ENCODE results near the gene DCAF10. TPM values are rescaled to one million over a fixed set of nuclear protein-coding genes. Genes with fewer than 3 reads are reported as not detected.

Gene DCAF10
- total and polyA plus RNA-seq, 10 of the 15 experiments (the other 5 are each of a cell fraction or from before 2014, with no cell fraction given): 3.9 to 21.7 (median 9.8) TPM

GRCh38 chr9:37906312-37907239 lies 106.0 kb downstream of the DCAF10 start:
- POLR2A ChIA-PET: no interaction called here
- in situ Hi-C loops (cut with MboI): loop anchor here (5.0 to 25.0 kb wide), 3 partner anchors 419 to 781 kb away; partner anchors contain the start of gene POLR1E
- Histone ChIP-seq H3K4me2 (ENCODE audit: control insufficient read depth, insufficient read depth) (no peak overlapping the region), H3K79me2 (ENCODE audit: control insufficient read depth, insufficient read depth, low read length) (peaks cover 20% of the 10 kb centered on the region), H3K27ac (ENCODE audit: control insufficient read depth, insufficient read depth) (no peak overlapping the region), H3K4me3 (no peak overlapping the region), H4K20me1 (ENCODE audit: control insufficient read depth, insufficient read depth) (no peaks in the 10 kb centered on the region), H2AFZ (ENCODE audit: control insufficient read depth, low read depth, low read length) (no peak overlapping the region), H3K9ac (ENCODE audit: control insufficient read depth, insufficient read depth, low read length) (no peak overlapping the region), H3K4me1 (ENCODE audit: control insufficient read depth, insufficient read depth, low read length) (peaks cover 10% of the 10 kb centered on the region), H3K27me3 (replicated peaks in 1 of 2; ENCODE audit: control insufficient read depth in 2 of 2, insufficient read depth in 2 of 2, low read length in 1 of 2) (no peaks in the 10 kb centered on the region), H3K9me3 (replicated peaks; ENCODE audit: control insufficient read depth, insufficient read depth, low read length) (no peaks in the 10 kb centered on the region), H3K36me3 (ENCODE audit: control insufficient read depth in 2 of 2, insufficient read depth in 2 of 2, low read length in 1 of 2) (no peaks in the 10 kb centered on the region)
- SMC1A ChIA-PET (ENCODE audit: uncharacterized antibody, unreplicated experiment): interaction anchor here (0.7 kb wide), 1 partner anchor 155 kb away, joined by 3 read pairs; no protein-coding TSS in a partner anchor
- 42% methylated on average over 11 of the region's 11 CpGs for WGBS (ENCODE audit: insufficient coverage, insufficient replicate concordance, low lambda C conversion rate, missing lambda C conversion rate)
- FAIRE-seq (no peak), DNase-seq (ENCODE audit: low read depth, low spot score) (no peak), ATAC-seq (no peak)
- BruUV-seq (replicated peaks): no TSS peak
- RAD21 ChIA-PET (ENCODE audit: unreplicated experiment): interaction anchor here (0.6 kb wide), 1 partner anchor 50 kb away, joined by 3 read pairs; no protein-coding TSS in a partner anchor
- CTCF ChIA-PET: interaction anchor here (1.1 to 3.4 kb wide), 2 partner anchors 181 to 358 kb away, joined by 3 to 10 read pairs; no protein-coding TSS in a partner anchor
- TF ChIP-seq MTA2 (IDR thresholded peaks at IDR 0.05; ENCODE audit: low read depth): no peak
- TF ChIP-seq SIX5 (IDR thresholded peaks at IDR 0.05; ENCODE audit: low read depth, low read length, severe bottlenecking): no peak
- TF ChIP-seq NFIC (IDR thresholded peaks at IDR 0.05; ENCODE audit: low read depth, low read length): no peak
- no peak for TF ChIP-seq KDM1A (IDR thresholded peaks at IDR 0.05; ENCODE audit: borderline replicate concordance)
- no peak for TF ChIP-seq ZBTB33 (IDR thresholded peaks at IDR 0.05)
- TF ChIP-seq, protein P1, sequence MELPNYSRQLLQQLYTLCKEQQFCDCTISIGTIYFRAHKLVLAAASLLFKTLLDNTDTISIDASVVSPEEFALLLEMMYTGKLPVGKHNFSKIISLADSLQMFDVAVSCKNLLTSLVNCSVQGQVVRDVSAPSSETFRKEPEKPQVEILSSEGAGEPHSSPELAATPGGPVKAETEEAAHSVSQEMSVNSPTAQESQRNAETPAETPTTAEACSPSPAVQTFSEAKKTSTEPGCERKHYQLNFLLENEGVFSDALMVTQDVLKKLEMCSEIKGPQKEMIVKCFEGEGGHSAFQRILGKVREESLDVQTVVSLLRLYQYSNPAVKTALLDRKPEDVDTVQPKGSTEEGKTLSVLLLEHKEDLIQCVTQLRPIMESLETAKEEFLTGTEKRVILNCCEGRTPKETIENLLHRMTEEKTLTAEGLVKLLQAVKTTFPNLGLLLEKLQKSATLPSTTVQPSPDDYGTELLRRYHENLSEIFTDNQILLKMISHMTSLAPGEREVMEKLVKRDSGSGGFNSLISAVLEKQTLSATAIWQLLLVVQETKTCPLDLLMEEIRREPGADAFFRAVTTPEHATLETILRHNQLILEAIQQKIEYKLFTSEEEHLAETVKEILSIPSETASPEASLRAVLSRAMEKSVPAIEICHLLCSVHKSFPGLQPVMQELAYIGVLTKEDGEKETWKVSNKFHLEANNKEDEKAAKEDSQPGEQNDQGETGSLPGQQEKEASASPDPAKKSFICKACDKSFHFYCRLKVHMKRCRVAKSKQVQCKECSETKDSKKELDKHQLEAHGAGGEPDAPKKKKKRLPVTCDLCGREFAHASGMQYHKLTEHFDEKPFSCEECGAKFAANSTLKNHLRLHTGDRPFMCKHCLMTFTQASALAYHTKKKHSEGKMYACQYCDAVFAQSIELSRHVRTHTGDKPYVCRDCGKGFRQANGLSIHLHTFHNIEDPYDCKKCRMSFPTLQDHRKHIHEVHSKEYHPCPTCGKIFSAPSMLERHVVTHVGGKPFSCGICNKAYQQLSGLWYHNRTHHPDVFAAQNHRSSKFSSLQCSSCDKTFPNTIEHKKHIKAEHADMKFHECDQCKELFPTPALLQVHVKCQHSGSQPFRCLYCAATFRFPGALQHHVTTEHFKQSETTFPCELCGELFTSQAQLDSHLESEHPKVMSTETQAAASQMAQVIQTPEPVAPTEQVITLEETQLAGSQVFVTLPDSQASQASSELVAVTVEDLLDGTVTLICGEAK (IDR thresholded peaks at IDR 0.05; ENCODE audit: borderline replicate concordance): no peak
- TF ChIP-seq, protein P2, sequence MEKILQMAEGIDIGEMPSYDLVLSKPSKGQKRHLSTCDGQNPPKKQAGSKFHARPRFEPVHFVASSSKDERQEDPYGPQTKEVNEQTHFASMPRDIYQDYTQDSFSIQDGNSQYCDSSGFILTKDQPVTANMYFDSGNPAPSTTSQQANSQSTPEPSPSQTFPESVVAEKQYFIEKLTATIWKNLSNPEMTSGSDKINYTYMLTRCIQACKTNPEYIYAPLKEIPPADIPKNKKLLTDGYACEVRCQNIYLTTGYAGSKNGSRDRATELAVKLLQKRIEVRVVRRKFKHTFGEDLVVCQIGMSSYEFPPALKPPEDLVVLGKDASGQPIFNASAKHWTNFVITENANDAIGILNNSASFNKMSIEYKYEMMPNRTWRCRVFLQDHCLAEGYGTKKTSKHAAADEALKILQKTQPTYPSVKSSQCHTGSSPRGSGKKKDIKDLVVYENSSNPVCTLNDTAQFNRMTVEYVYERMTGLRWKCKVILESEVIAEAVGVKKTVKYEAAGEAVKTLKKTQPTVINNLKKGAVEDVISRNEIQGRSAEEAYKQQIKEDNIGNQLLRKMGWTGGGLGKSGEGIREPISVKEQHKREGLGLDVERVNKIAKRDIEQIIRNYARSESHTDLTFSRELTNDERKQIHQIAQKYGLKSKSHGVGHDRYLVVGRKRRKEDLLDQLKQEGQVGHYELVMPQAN (conservative IDR thresholded peaks at IDR 0.05): no peak
- no peak for TF ChIP-seq HDGF (IDR thresholded peaks at IDR 0.05)
- intact Hi-C loops (cut with micrococcal nuclease; ENCODE audit: unreplicated experiment): loop anchor here (10.0 kb wide), 1 partner anchor 312 kb away; the partner anchor contains the start of gene TOMM5

Data from GM12878 (cell line).